Measurements from ENCODE around the gene PPDPF. TPM values are rescaled to one million over a fixed set of nuclear protein-coding genes. Genes with fewer than 3 reads are reported as not detected.

PPDPF gene
- total RNA-seq, 8 experiments from 2014 or later = 12.8 to 270 (median 87.9) TPM

GRCh38 chr20:63491078-63491477 lies 29.5 kb upstream of the PPDPF start:
- H3K4me3 ChIP-seq = no peak overlapping the region
- in situ Hi-C loops (cut with MboI; ENCODE audit: low pct_unique_long_range_greater_than_20kb in 2 of 9, low sequenced_read_pairs in 9 of 9, unreplicated experiment in 9 of 9) = no loop called here
- peaks cover 15 to 22% of the 10 kb centered on the region in 2 donors for H3K4me1 ChIP-seq (replicated peaks in 1 of 2)
- no peak overlapping the region for H3K27ac ChIP-seq
- ATAC-seq (replicated peaks in 6 of 8) = no peak
- no CpG with 5 or more reads among the region's 4 CpGs for WGBS, 10 experiments

- 0 to 80% (median 24%) methylated on average over 1 to 3 of the region's 4 CpGs; no CpG with 5 or more reads in 3 of the 10 experiments for WGBS, 10 experiments
- no peak for ATAC-seq (replicated peaks in 6 of 8)
- Histone ChIP-seq H3K27ac (no peak overlapping the region), H3K4me1 (replicated peaks in 1 of 2) (peaks cover 22 to 29% of the 10 kb centered on the region in 2 donors), H3K4me3 (no peak overlapping the region)
- in situ Hi-C loops (cut with MboI; ENCODE audit: low pct_unique_long_range_greater_than_20kb in 2 of 9, low sequenced_read_pairs in 9 of 9, unreplicated experiment in 9 of 9) = no loop called here
Measured at GRCh38 chr20:63491635-63492230, 28.8 kb upstream of the PPDPF start.

- in situ Hi-C loops (cut with MboI; ENCODE audit: low pct_unique_long_range_greater_than_20kb in 2 of 9, low sequenced_read_pairs in 9 of 9, unreplicated experiment in 9 of 9) = no loop called here
- no peak for ATAC-seq (replicated peaks in 6 of 8)
- peaks cover 30 to 33% of the 10 kb centered on the region in 2 donors for H3K4me1 ChIP-seq (replicated peaks in 1 of 2)
- H3K27ac ChIP-seq = no peak overlapping the region
- WGBS, 10 experiments = 17 to 92% (median 40%) methylated on average over 1 to 2 of the region's 2 CpGs; no CpG with 5 or more reads in 3 of the 10 experiments
- no peak overlapping the region for H3K4me3 ChIP-seq
Measured at GRCh38 chr20:63492518-63492917, 28.0 kb upstream of the PPDPF start.

GRCh38 chr20:63492982-63493381 lies 27.6 kb upstream of the PPDPF start:
- 87 to 90% methylated on average over 2 to 6 of the region's 14 CpGs; no CpG with 5 or more reads in 8 of the 10 experiments for WGBS, 10 experiments
- H3K27ac ChIP-seq = no peak overlapping the region
- in situ Hi-C loops (cut with MboI; ENCODE audit: low pct_unique_long_range_greater_than_20kb in 2 of 9, low sequenced_read_pairs in 9 of 9, unreplicated experiment in 9 of 9) = no loop called here

GRCh38 chr20:63493563-63494020 lies 27.0 kb upstream of the PPDPF start:
- Histone ChIP-seq H3K27ac (no peak overlapping the region), H3K4me1 (replicated peaks in 1 of 2) (peaks cover 26 to 27% of the 10 kb centered on the region in 2 donors), H3K4me3 (no peak overlapping the region)
- ATAC-seq (replicated peaks in 6 of 8) = no peak
- in situ Hi-C loops (cut with MboI; ENCODE audit: low pct_unique_long_range_greater_than_20kb in 2 of 9, low sequenced_read_pairs in 9 of 9, unreplicated experiment in 9 of 9) = no loop called here
- 100% methylated on average over 3 of the region's 13 CpGs; no CpG with 5 or more reads in 9 of the 10 experiments for WGBS, 10 experiments

More at GRCh38 chr20:63492982-63493381, 27.6 kb upstream of the PPDPF start:
- ATAC-seq (replicated peaks in 6 of 8) = no peak
- H3K4me1 ChIP-seq (replicated peaks in 1 of 2) = peaks cover 31% of the 10 kb centered on the region in 2 donors
- no peak overlapping the region for H3K4me3 ChIP-seq

GRCh38 chr20:63494084-63494419 lies 26.5 kb upstream of the PPDPF start:
- no peak overlapping the region for H3K27ac ChIP-seq
- 91 to 100% methylated on average over 2 to 4 of the region's 7 CpGs; no CpG with 5 or more reads in 8 of the 10 experiments for WGBS, 10 experiments
- no peak overlapping the region for H3K4me3 ChIP-seq
- H3K4me1 ChIP-seq (replicated peaks in 1 of 2) = peaks cover 22% of the 10 kb centered on the region in 2 donors
- in situ Hi-C loops (cut with MboI; ENCODE audit: low pct_unique_long_range_greater_than_20kb in 2 of 9, low sequenced_read_pairs in 9 of 9, unreplicated experiment in 9 of 9) = no loop called here
- ATAC-seq (replicated peaks in 6 of 8) = no peak

GRCh38 chr20:63494420-63495166 lies 26.0 kb upstream of the PPDPF start:
- no peak overlapping the region for H3K27ac ChIP-seq
- peaks cover 23 to 25% of the 10 kb centered on the region in 2 donors for H3K4me1 ChIP-seq (replicated peaks in 1 of 2)
- in situ Hi-C loops (cut with MboI; ENCODE audit: low pct_unique_long_range_greater_than_20kb in 2 of 9, low sequenced_read_pairs in 9 of 9, unreplicated experiment in 9 of 9) = no loop called here
- no peak for ATAC-seq (replicated peaks in 6 of 8)
- 48 to 100% (median 97%) methylated on average over 1 to 8 of the region's 51 CpGs; no CpG with 5 or more reads in 5 of the 10 experiments for WGBS, 10 experiments
- no peak overlapping the region for H3K4me3 ChIP-seq

- Histone ChIP-seq H3K27ac (no peak overlapping the region), H3K4me1 (replicated peaks in 1 of 2) (peaks cover 27 to 31% of the 10 kb centered on the region in 2 donors), H3K4me3 (no peak overlapping the region)
- ATAC-seq (replicated peaks in 6 of 8) = no peak
- 33 to 40% methylated on average over 1 of the region's 8 CpGs; no CpG with 5 or more reads in 8 of the 10 experiments for WGBS, 10 experiments
- in situ Hi-C loops (cut with MboI; ENCODE audit: low pct_unique_long_range_greater_than_20kb in 2 of 9, low sequenced_read_pairs in 9 of 9, unreplicated experiment in 9 of 9) = no loop called here
Measured at GRCh38 chr20:63495167-63495720, 25.3 kb upstream of the PPDPF start.

- ATAC-seq (replicated peaks in 6 of 8) = peak in 5 of 8 experiments; percentile 1 to 73 (median 19)
- 0 to 68% (median 33%) methylated on average over 1 to 6 of the region's 48 CpGs; no CpG with 5 or more reads in 6 of the 10 experiments for WGBS, 10 experiments
- peak overlapping the region; percentile 16 to 98 (median 83) for H3K4me3 ChIP-seq
- H3K4me1 ChIP-seq (replicated peaks in 1 of 2) = peaks cover 28 to 33% of the 10 kb centered on the region in 2 donors
- in situ Hi-C loops (cut with MboI; ENCODE audit: low pct_unique_long_range_greater_than_20kb in 2 of 9, low sequenced_read_pairs in 9 of 9, unreplicated experiment in 9 of 9) = no loop called here
- H3K27ac ChIP-seq = peak overlapping the region in 1 of 2 donors; percentile 39
Measured at GRCh38 chr20:63495741-63496595, 24.6 kb upstream of the PPDPF start.

- peak overlapping the region in 1 of 2 donors; percentile 39 for H3K27ac ChIP-seq
- 0% methylated on average over 1 to 2 of the region's 16 CpGs; no CpG with 5 or more reads in 7 of the 10 experiments for WGBS, 10 experiments
- peaks cover 35 to 39% of the 10 kb centered on the region in 2 donors for H3K4me1 ChIP-seq (replicated peaks in 1 of 2)
- ATAC-seq (replicated peaks in 6 of 8) = peak in 4 of 8 experiments; percentile 0 to 23 (median 13)
- in situ Hi-C loops (cut with MboI; ENCODE audit: low pct_unique_long_range_greater_than_20kb in 2 of 9, low sequenced_read_pairs in 9 of 9, unreplicated experiment in 9 of 9) = no loop called here
- peak overlapping the region; percentile 16 to 98 (median 83) for H3K4me3 ChIP-seq
Measured at GRCh38 chr20:63496596-63497120, 23.9 kb upstream of the PPDPF start.

- WGBS, 10 experiments = 40 to 100% methylated on average over 1 of the region's 20 CpGs; no CpG with 5 or more reads in 8 of the 10 experiments
- Histone ChIP-seq H3K4me3 (peak overlapping the region; percentile 78 to 98 (median 91)), H3K27ac (peak overlapping the region; percentile 93 to 95), H3K4me1 (replicated peaks in 1 of 2) (peaks cover 42 to 46% of the 10 kb centered on the region in 2 donors)
- ATAC-seq (replicated peaks in 6 of 8) = no peak
- in situ Hi-C loops (cut with MboI; ENCODE audit: low pct_unique_long_range_greater_than_20kb in 2 of 9, low sequenced_read_pairs in 9 of 9, unreplicated experiment in 9 of 9) = no loop called here
Measured at GRCh38 chr20:63497138-63497945, 23.2 kb upstream of the PPDPF start.

Measured in motor neuron (in vitro differentiated cells).